ENCODE data around the gene LRRK1.
"Not testable (repeated sequence)": the region's sequence is repeated elsewhere in the genome, so short reads cannot be mapped to it uniquely, and the experiment has no call there.

Gene LRRK1

DNA sequence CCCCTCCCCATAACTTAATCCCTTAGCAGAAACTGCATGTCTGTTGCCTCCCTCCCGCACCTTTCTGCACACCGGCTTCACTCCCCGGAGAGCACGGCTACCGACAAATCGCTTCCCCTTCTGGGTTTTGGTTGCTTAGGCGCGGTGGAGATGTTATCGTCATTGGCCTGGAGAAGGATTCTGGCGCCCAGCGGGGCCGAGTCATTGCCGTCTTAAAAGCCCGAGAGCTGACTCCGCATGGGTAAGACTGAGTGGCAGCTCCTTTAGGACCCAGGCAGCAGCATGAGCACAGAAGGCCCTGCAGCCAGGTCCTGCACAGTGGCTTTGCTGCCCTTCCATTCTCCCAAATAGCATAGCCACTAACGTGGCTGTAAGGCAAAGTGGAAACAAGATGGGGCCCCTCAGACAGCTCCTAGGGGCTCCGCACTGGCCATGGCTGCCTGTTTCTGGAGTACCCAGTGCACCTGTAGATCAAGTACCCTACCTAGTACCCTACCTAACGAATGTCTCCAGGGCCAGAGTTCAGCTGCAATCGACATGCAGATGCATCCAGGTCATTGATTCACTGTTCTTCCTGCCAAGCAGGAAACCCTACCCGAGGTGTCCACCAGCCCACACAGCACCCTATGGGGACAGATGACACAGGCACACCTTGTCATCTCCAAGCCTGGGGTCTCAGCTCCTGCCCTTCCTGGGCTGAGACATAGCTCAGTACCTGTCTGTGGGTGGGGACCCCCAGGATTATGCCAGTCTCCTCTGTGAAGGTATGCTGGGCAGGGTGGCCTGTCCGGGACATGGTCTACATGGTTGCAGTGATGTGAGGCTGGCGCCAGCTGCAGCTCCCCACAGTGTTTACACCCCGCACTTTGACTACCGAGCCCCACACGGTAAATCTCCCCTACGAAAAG, 147.6 kb downstream of the LRRK1 start:
- Mint-ChIP-seq H3K9me3 (ENCODE audit: low read depth) (no peaks in the 10 kb centered on the region), H3K4me1 (ENCODE audit: low read depth) (peaks cover 8% of the 10 kb centered on the region), H3K27me3 (no peaks in the 10 kb centered on the region), H3K36me3 (no peaks in the 10 kb centered on the region), H3K4me3 (no peak overlapping the region), H3K27ac (no peak overlapping the region)

DNA sequence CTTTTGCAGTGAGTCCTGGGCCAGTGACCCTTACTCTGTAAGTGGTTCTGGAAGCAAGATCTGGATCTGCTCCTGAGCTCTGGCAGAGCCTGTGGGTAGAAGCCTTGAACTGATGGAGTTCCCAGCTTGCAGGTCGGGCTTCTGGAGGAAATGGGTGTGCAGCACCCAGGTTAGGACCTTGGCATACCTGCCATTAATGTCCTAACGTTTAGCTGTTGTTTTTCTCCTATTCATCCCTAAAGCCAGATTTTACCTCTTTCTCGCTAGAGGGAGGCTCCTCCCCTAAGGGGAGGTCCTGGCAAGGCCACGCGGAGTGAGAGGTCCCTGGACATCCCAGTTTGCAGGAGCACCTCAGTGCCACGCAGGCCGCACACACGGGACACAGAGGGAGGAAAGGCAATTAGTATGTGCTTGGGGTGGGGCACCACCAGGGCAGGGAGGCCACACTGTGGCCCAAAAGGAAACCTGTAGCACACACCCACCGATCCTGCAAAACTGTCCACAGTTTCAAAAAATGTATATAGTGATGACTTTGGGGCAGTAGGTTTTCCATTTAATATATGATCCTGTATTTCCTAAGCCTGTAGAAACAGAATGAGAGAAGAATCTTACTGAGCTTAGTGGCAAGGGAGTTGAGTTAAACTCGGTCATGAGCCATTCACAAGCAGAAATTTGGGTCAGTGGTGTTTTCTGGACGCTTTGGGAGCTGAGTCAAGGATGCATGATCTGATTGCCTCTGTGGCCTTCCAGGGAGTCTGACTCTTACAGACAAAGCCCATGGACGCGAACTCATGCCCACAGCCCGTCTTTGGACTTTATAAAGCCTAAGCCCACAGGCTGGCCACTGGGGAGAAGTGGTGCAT, 148.7 kb downstream of the LRRK1 start:
- H3K9me3 Mint-ChIP-seq (ENCODE audit: low read depth) = no peaks in the 10 kb centered on the region
- peaks cover 8% of the 10 kb centered on the region for H3K4me1 Mint-ChIP-seq (ENCODE audit: low read depth)
- no peak overlapping the region for H3K4me3 Mint-ChIP-seq
- no peaks in the 10 kb centered on the region for H3K27me3 Mint-ChIP-seq
- H3K36me3 Mint-ChIP-seq = no peaks in the 10 kb centered on the region
- H3K27ac Mint-ChIP-seq = no peak overlapping the region

DNA sequence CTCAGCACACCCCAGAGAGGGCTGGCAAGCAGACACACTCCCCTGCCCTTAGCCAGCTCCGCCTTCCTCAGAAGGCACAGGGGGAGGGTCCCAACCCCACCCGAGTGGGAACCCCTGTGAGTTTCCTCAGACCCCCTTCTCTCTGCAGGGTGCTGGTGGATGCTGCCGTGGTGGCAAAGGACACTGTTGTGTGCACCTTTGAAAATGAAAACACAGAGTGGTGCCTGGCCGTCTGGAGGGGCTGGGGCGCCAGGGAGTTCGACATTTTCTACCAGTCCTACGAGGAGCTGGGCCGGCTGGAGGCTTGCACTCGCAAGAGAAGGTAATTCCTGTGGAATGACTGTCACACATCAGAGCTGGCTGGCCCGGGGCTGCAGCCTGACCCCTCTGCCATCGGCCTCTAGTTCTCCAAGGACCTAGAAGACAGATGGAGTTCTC, 149.4 kb downstream of the LRRK1 start:
- Mint-ChIP-seq H3K27me3 (no peaks in the 10 kb centered on the region), H3K36me3 (no peaks in the 10 kb centered on the region), H3K9me3 (ENCODE audit: low read depth) (no peaks in the 10 kb centered on the region), H3K4me1 (ENCODE audit: low read depth) (peaks cover 8% of the 10 kb centered on the region), H3K27ac (no peak overlapping the region), H3K4me3 (no peak overlapping the region)

DNA sequence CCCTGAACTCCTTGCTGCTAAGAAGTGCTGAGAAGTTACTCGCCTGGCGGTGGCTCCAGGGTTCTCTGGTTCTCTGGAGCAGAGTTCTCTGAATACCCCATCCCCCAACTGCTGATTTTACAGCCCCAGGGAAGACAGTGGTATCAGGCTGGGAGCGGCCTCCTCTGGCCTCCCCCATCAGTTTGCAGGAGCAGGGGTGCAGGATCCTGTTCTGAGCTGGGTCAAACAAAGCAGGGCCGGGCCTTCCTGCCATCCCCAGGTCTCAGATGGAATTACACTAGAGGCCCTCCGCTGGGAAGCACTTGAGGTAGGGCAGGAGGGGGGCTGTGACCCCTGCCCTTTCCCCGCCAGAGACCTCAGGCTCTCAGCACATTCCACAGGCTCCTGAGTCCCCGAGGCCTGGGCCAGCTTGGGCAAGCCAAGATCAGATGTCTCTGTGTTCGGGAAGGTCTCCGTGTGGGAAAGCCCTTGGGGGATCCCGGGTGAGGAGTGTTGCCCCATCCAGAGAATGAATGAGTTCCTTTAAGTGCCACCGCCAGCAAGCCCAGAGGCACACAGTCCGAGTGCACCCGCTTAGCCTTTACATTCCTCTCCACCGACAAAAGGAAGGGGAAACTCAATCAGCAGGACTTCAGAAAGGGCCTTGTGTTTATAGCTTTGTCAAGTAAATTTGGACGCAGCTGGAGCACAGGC, 149.9 kb downstream of the LRRK1 start:
- H3K4me3 Mint-ChIP-seq = no peak overlapping the region
- no peak overlapping the region for H3K27ac Mint-ChIP-seq
- no peaks in the 10 kb centered on the region for H3K9me3 Mint-ChIP-seq (ENCODE audit: low read depth)
- peaks cover 8% of the 10 kb centered on the region for H3K4me1 Mint-ChIP-seq (ENCODE audit: low read depth)
- no peaks in the 10 kb centered on the region for H3K27me3 Mint-ChIP-seq
- H3K36me3 Mint-ChIP-seq = no peaks in the 10 kb centered on the region

DNA sequence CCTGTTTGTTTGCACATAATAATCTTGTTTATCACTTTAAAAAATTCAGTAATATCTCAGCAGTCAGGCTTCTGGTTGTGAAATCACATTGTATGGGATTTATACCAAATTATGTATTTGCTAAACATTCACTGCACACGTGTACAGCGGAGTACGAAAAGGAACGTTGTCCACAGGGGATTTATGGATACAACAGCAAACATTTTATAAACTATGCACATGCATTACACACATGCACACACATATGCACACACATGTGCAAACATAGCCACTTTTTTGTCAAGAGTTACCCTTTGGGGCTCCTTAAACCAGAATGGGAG, 150.5 kb downstream of the LRRK1 start:
- no peaks in the 10 kb centered on the region for H3K27me3 Mint-ChIP-seq
- H3K4me3 Mint-ChIP-seq = no peak overlapping the region
- H3K27ac Mint-ChIP-seq = no peak overlapping the region
- peaks cover 8% of the 10 kb centered on the region for H3K4me1 Mint-ChIP-seq (ENCODE audit: low read depth)
- H3K9me3 Mint-ChIP-seq (ENCODE audit: low read depth) = no peaks in the 10 kb centered on the region
- H3K36me3 Mint-ChIP-seq = no peaks in the 10 kb centered on the region

DNA sequence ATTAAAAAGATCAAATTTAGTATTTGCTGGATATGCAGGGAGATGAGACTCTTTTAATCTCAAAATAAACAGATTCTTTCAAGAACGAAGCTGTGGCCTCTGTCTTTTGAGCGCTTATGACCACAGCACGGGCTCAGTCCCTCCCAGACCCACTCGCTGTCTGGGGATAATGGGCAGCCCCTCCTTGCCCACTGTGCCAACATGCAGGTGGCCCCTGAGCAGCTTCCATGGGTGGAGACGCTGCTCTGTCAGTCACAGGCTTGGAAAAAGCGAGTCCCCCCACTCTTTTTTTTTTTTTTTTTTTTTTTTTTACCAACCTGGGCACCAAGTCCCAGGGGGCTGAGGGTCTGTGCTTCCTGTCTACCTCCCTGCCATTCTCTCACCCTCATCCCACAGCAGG, 150.9 kb downstream of the LRRK1 start:
- Mint-ChIP-seq H3K27ac (peak overlapping the region; percentile 50), H3K27me3 (no peaks in the 10 kb centered on the region), H3K36me3 (no peaks in the 10 kb centered on the region)

DNA sequence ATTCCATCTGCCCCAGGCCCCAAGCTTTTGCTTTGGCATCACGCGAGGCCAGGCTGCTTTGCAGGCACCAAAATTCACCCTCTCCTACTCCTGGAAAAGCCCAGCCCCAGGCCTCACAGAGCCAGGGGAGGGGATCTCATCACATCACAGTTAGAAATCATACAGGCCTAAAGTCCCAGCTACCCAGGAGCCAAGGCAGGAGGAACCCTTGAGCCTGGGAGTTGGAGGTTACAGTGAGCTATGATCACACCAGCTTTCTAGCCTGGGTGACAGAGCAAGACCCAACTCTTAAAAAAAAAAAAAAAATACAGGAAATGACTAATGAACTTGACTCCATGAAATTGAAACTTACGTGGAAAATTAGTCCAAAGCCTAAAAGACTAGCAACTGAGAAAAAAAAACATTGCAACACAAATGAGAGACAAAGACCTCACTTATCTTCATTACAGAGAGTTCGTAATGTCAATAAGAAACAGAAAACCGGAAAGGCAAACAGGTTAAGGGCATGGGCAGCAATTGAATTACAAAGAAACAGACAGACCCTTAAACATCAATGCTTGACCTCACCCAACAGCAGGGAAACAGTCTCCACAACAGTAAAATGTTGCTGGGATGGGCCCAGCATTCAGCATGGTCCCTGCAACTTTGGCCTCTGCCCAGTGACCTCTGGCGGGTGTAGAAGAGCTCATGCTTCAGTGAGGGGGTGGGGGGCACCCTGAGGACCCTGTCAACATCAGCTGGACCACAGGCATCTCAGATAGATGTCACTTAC, 151.5 kb downstream of the LRRK1 start:
- Mint-ChIP-seq H3K9me3 (ENCODE audit: low read depth) (no peaks in the 10 kb centered on the region), H3K27me3 (no peaks in the 10 kb centered on the region), H3K4me3 (peak overlapping the region; percentile 40), H3K4me1 (ENCODE audit: low read depth) (peaks cover 8% of the 10 kb centered on the region), H3K36me3 (no peaks in the 10 kb centered on the region), H3K27ac (peak overlapping the region; percentile 64)

More for the DNA sequence above, 150.9 kb downstream of the LRRK1 start:
- Mint-ChIP-seq H3K4me3 (no peak overlapping the region), H3K4me1 (ENCODE audit: low read depth) (peaks cover 8% of the 10 kb centered on the region), H3K9me3 (ENCODE audit: low read depth) (no peaks in the 10 kb centered on the region)

DNA sequence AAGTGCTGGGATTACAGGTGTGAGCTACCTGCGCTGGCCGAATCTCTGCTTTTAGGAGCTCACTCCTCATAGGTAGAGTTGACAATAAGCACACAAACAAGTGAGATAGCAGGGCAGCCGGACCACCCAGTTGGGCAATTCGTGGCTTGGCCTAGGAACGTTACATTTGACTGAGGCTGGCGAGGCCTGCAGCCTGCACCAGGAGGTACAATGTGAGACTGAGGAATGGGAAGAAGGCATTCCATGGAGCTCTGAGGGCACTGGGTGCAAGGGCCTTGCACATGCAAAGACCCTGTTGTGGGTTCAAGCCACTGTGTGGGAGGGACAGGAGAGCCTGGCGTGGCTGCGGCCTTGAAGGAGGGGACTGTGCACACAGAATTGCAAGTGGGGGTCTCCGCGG, 152.5 kb downstream of the LRRK1 start:
- H3K4me3 Mint-ChIP-seq = no peak overlapping the region
- H3K4me1 Mint-ChIP-seq (ENCODE audit: low read depth) = peaks cover 8% of the 10 kb centered on the region
- no peaks in the 10 kb centered on the region for H3K36me3 Mint-ChIP-seq
- no peaks in the 10 kb centered on the region for H3K27me3 Mint-ChIP-seq
- no peaks in the 10 kb centered on the region for H3K9me3 Mint-ChIP-seq (ENCODE audit: low read depth)
- no peak overlapping the region for H3K27ac Mint-ChIP-seq

DNA sequence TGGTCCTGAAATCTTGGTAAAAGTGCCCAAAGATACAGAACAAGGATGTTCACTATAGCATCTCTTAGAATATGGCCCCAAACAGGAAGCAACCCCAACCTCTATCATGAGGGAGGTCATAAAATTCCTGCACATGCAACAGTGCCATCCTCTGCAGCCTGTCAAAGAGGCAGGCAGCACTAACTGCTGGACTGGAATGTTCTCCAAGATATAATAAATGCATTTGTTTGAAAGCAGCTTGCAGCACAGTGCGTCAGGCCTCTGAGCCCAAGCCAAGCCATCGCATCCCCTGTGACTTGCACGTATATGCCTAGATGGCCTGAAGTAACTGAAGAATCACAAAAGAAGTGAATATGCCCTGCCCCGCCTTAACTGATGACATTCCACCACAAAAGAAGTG, 153.1 kb downstream of the LRRK1 start:
- H3K4me1 Mint-ChIP-seq (ENCODE audit: low read depth); H3K9me3 Mint-ChIP-seq (ENCODE audit: low read depth); H3K36me3 Mint-ChIP-seq; H3K27ac Mint-ChIP-seq; H3K27me3 Mint-ChIP-seq; H3K4me3 Mint-ChIP-seq: not testable (repeated sequence)

DNA sequence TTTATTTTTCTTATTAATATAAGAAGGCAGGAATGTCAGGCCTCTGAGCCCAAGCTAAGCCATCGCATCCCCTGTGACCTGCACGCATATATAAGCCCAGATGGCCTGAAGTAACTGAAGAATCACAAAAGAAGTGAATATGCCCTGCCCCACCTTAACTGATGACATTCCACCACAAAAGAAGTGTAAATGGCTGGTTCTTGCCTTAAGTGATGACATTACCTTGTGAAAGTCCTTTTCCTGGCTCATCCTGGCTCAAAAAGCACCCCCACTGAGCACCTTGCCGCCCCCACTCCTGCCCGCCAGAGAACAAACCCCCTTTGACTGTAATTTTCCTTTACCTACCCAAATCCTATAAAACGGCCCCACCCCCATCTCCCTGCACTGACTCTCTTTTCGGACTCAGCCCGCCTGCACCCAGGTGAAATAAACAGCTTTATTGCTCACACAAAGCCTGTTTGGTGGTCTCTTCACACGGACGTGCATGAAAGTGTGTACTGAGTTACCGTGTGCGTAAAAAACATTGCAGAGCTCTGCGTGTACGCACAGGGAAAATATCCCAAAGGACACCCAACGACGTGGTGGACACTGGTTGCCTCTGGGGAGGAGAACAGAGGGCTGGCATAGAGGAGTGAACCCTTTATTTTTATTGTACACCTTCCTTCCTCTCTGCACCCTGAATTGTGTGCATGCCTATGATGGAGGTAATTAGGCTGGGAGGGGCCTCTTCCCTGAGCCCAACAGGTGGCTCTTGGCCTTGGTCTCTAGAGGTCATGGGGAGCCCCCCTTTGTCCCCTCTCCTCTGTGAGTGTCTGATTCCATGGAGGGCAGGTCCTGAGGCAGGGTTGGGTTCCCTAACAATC, 158.9 kb downstream of the LRRK1 start:
- not testable (repeated sequence) for H3K9me3 Mint-ChIP-seq (ENCODE audit: low read depth); H3K4me1 Mint-ChIP-seq (ENCODE audit: low read depth); H3K4me3 Mint-ChIP-seq; H3K27me3 Mint-ChIP-seq; H3K27ac Mint-ChIP-seq; H3K36me3 Mint-ChIP-seq

DNA sequence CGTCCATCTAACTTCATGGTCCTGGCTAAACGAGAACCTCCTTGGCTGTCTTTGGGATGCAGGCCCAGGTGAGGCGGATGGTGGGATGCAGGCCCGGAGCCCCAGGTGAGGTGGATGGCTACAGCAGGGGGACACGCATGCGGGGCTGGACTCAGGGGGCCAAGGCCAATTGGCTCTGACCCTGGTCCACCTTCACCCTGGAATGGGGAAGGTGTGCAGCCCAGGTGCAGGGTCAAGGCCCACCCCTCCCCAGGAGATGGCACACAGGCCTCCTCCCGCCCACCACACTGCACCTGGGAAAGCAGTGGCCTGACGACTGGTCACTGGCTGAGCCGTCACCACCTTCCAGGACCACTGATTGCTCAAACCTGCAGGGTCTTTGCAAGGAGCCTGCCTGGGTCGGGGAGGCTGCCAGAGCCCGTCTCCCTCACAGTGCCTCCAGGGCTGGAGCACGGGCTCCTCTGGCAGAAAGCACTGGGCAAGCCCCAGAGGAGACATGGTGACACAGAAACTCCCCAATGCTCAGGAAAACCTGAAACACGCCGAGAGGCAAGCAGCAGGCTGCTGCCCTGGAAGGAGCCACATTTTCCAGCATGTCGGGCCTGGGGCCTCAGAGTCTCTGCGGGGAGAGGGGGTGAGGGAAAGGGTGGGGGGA, 159.6 kb downstream of the LRRK1 start:
- H3K4me3 Mint-ChIP-seq = no peak overlapping the region
- H3K9me3 Mint-ChIP-seq (ENCODE audit: low read depth) = no peaks in the 10 kb centered on the region
- no peak overlapping the region for H3K27ac Mint-ChIP-seq
- no peaks in the 10 kb centered on the region for H3K36me3 Mint-ChIP-seq
- no peaks in the 10 kb centered on the region for H3K4me1 Mint-ChIP-seq (ENCODE audit: low read depth)
- no peaks in the 10 kb centered on the region for H3K27me3 Mint-ChIP-seq

DNA sequence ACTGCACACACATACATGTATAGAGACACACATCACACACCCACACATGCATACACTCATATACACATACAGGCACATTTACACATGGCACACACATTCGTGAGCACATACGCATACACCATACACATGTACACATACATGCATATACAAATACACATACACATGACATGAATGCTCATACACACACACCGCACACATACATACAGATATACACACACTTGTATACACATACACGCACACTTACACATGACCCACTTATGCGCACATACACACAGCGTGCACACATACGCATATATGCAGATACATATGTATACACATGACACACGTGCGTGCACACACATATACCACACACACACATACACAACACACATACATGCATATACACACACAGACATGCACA, 162.7 kb downstream of the LRRK1 start:
- Mint-ChIP-seq H3K36me3 (no peaks in the 10 kb centered on the region), H3K4me1 (ENCODE audit: low read depth) (no peaks in the 10 kb centered on the region), H3K4me3 (no peak overlapping the region), H3K27ac (no peak overlapping the region), H3K27me3 (no peaks in the 10 kb centered on the region), H3K9me3 (ENCODE audit: low read depth) (no peaks in the 10 kb centered on the region)

DNA sequence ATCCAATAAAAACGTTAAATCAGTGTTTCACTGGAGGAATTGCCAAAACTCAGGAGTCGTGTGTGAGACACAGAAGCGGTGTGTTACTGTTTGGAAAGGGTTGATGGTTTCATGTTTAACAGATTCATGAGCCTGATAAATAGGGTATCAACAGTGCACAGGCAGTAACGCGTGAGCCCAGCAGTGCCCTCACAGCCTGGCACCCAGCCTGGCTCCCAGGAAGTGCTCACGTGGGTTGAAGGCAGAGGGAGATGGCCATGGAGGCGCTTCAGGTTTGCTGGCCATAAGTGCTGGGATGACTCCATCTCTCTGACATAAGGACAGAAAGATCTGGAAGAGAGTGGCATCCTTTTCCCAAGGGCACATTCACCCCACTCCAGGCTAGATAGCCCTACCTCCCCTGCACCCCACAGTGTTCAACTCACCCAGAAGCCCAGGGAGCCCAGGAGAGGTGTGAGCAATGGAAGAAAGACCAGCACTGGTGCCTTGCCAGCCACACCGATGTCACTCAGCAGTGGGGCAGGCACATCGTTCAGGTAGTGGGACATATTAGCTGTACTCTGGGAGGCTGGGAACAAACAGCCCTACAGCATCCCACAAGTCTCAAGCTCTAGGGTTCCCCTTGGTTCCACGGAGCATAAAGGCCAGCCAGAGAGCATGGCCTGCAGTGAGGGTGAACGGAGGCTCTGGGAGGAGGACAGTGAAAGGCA, 164.3 kb downstream of the LRRK1 start:
- H3K9me3 Mint-ChIP-seq (ENCODE audit: low read depth) = no peaks in the 10 kb centered on the region
- H3K4me1 Mint-ChIP-seq (ENCODE audit: low read depth) = no peaks in the 10 kb centered on the region
- no peak overlapping the region for H3K27ac Mint-ChIP-seq
- H3K36me3 Mint-ChIP-seq = no peaks in the 10 kb centered on the region
- H3K4me3 Mint-ChIP-seq = no peak overlapping the region
- no peaks in the 10 kb centered on the region for H3K27me3 Mint-ChIP-seq

Data from activated naive CD8-positive, alpha-beta T cell (primary cell).